HepG2 (cell line): Measurements from ENCODE around the gene ALG14. TPM values are rescaled to one million over a fixed set of nuclear protein-coding genes. Genes with fewer than 3 reads are reported as not detected.

Experiments used
- FOXM1 ChIP-seq: sonication (generic); formaldehyde crosslinking; IDR thresholded peaks from 2 replicates; pipeline ENCODE4 v1.5.0; 2020; ENCODE audit warnings: missing genetic modification reagents
- IRX3 ChIP-seq: sonication (generic); formaldehyde crosslinking; IDR thresholded peaks from 2 replicates; pipeline ENCODE4 v1.8.1; 2023; ENCODE audit warnings: mild to moderate bottlenecking, low read depth, missing genetic modification reagents, borderline replicate concordance
- KDM1A ChIP-seq: IDR thresholded peaks from 2 replicates; pipeline ENCODE4 v1.6.1; 2016; ENCODE audit warnings: missing compliant biosample characterization
- NAIF1 ChIP-seq: sonication (generic); formaldehyde crosslinking; IDR thresholded peaks from 2 replicates; pipeline ENCODE4 v1.5.0; 2020; ENCODE audit warnings: mild to moderate bottlenecking, missing genetic modification reagents, borderline replicate concordance
- NFE2L2 ChIP-seq: fragments of 150-350 bp; IDR thresholded peaks from 2 replicates; pipeline ENCODE4 v1.6.1; 2014; ENCODE audit warnings: low read length
- NRL ChIP-seq: sonication (generic); formaldehyde crosslinking; IDR thresholded peaks from 2 replicates; pipeline ENCODE4 v1.5.0; 2020; ENCODE audit warnings: missing genetic modification reagents, mild to moderate bottlenecking, moderate library complexity, borderline replicate concordance
- PITX1 ChIP-seq: sonication (generic); formaldehyde crosslinking; IDR thresholded peaks from 2 replicates; pipeline ENCODE4 v1.5.1; 2020; ENCODE audit warnings: mild to moderate bottlenecking, missing genetic modification reagents
- SAFB2 ChIP-seq: sonication (generic); formaldehyde crosslinking; IDR thresholded peaks from 2 replicates; pipeline ENCODE4 v1.5.1; 2020; ENCODE audit warnings: missing genetic modification reagents, low read depth, mild to moderate bottlenecking, borderline replicate concordance
- SRF ChIP-seq: IDR thresholded peaks from 2 replicates; pipeline ENCODE4 v1.6.1; 2011; ENCODE audit warnings: mild to moderate bottlenecking, low read depth, low read length, moderate library complexity
- ZFP62 ChIP-seq: sonication (generic); formaldehyde crosslinking; IDR thresholded peaks from 2 replicates; pipeline ENCODE4 v1.4.0; 2020; ENCODE audit warnings: missing genetic modification reagents
- ZNF24 ChIP-seq: fragments of 450-650 bp; IDR thresholded peaks from 2 replicates; pipeline ENCODE4 v1.6.1; 2017; ENCODE audit warnings: antibody characterized with exemption, mild to moderate bottlenecking
- ZNF547 ChIP-seq: sonication (generic); formaldehyde crosslinking; IDR thresholded peaks from 2 replicates; pipeline ENCODE4 v1.5.1; 2020; ENCODE audit warnings: mild to moderate bottlenecking, missing genetic modification reagents
- ZNF724P ChIP-seq: sonication (generic); formaldehyde crosslinking; IDR thresholded peaks from 2 replicates; pipeline ENCODE4 v1.8.0; 2022; ENCODE audit warnings: missing genetic modification reagents, borderline replicate concordance
- ZNF746 ChIP-seq: sonication (generic); formaldehyde crosslinking; IDR thresholded peaks from 2 replicates; pipeline ENCODE4 v1.8.0; 2022; ENCODE audit warnings: mild to moderate bottlenecking, missing genetic modification reagents
- ZNF776 ChIP-seq: sonication (generic); formaldehyde crosslinking; IDR thresholded peaks from 2 replicates; pipeline ENCODE4 v1.4.0; 2020; ENCODE audit warnings: mild to moderate bottlenecking, missing genetic modification reagents
- ZSCAN30 ChIP-seq: sonication (generic); formaldehyde crosslinking; IDR thresholded peaks from 2 replicates; pipeline ENCODE4 v1.5.0; 2020; ENCODE audit warnings: mild to moderate bottlenecking, missing genetic modification reagents
- polyA plus RNA-seq, 8 experiments: library from polyadenylated mRNA; depleted of rRNA in 3 of 8; stranded (reverse) in 7 of 8; unstranded in 1 of 8; fragments of >200 nt; fragmentation: Illumina TruSeq in 4 of 8; extraction: Trizol in 4 of 8; gene quantifications; 2 replicates each; pipeline versions ENCODE4 v1.2.1 to v1.2.3, GENCODE V29; 2011 to 2016; ENCODE audit warnings: low read depth in 4 of 8, missing spikeins in 1 of 8, mixed read lengths in 1 of 8; ENCODE audit not compliant: insufficient read depth in 1 of 8
- total RNA-seq, 5 experiments: library from RNA; depleted of rRNA; stranded (reverse); fragments of >200 nt; fragmentation: Illumina TruSeq; extraction: Trizol; gene quantifications; 2 replicates each; pipeline ENCODE4 v1.2.3, GENCODE V29; 2016; ENCODE audit warnings: low read depth in 1 of 5
- TF ChIP-seq, protein P1 (sequence below): sonication (generic); formaldehyde crosslinking; IDR thresholded peaks from 2 replicates; pipeline ENCODE4 v1.9.0; 2021; ENCODE audit warnings: missing genetic modification reagents, mild to moderate bottlenecking, borderline replicate concordance
- TF ChIP-seq, protein P2 (sequence below): conservative IDR thresholded peaks from 2 replicates; pipeline ENCODE4 v1.6.1; 2018; ENCODE audit warnings: missing genetic modification reagents
- TF ChIP-seq, protein P3 (sequence below): sonication (generic); formaldehyde crosslinking; IDR thresholded peaks from 2 replicates; pipeline ENCODE4 v1.4.0; 2020; ENCODE audit warnings: mild to moderate bottlenecking, missing genetic modification reagents, borderline replicate concordance
- TF ChIP-seq, protein P4 (sequence below): fragments of 450-650 bp; IDR thresholded peaks from 2 replicates; pipeline ENCODE4 v1.6.1; 2016
- TF ChIP-seq, protein P5 (sequence below): sonication (generic); formaldehyde crosslinking; IDR thresholded peaks from 2 replicates; pipeline ENCODE4 v1.8.0; 2022; ENCODE audit warnings: low read depth, missing genetic modification reagents

The ALG14 gene
- total and polyA plus RNA-seq, 2 of the 13 experiments (the other 11 are each of a cell fraction or from before 2014, with no cell fraction given): 4.5 to 12.7 TPM

DNA sequence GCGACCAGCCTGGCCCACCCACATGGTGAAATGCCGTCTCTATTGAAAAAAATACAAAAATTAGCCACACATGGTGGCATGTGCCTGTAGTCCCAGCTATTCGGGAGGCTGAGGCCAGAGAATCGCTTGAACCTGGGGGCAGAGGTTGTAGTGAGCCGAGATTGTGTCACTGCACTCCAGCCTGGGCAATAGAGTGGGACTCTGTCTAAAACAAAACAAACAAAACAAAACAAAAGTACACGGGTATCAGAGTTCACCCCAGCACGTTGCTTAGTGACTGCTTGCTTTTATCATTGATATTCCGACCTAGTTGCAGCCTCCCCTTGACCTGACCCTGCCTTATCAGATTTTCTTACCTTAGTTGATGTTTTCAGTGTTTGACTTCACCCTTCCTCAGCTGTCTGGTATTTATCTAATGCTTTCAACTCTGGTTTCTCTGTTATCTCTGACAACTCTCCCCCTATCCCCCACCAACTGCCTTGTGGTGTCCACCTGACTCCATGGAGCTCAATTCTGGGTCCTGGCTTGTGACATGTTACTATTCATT, 49.5 kb upstream of the ALG14 start (continued):
- TF ChIP-seq, protein P1, sequence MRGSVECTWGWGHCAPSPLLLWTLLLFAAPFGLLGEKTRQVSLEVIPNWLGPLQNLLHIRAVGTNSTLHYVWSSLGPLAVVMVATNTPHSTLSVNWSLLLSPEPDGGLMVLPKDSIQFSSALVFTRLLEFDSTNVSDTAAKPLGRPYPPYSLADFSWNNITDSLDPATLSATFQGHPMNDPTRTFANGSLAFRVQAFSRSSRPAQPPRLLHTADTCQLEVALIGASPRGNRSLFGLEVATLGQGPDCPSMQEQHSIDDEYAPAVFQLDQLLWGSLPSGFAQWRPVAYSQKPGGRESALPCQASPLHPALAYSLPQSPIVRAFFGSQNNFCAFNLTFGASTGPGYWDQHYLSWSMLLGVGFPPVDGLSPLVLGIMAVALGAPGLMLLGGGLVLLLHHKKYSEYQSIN (CRISPR knock-in tag): no peak
- peak; percentile 74; the same call in 1 of the 2 replicates for TF ChIP-seq IRX3
- TF ChIP-seq SRF: no peak
- TF ChIP-seq, protein P2, sequence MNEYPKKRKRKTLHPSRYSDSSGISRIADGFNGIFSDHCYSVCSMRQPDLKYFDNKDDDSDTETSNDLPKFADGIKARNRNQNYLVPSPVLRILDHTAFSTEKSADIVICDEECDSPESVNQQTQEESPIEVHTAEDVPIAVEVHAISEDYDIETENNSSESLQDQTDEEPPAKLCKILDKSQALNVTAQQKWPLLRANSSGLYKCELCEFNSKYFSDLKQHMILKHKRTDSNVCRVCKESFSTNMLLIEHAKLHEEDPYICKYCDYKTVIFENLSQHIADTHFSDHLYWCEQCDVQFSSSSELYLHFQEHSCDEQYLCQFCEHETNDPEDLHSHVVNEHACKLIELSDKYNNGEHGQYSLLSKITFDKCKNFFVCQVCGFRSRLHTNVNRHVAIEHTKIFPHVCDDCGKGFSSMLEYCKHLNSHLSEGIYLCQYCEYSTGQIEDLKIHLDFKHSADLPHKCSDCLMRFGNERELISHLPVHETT (CRISPR knock-in tag): no peak
- TF ChIP-seq ZNF776 (CRISPR knock-in tag): no peak
- TF ChIP-seq, protein P3, sequence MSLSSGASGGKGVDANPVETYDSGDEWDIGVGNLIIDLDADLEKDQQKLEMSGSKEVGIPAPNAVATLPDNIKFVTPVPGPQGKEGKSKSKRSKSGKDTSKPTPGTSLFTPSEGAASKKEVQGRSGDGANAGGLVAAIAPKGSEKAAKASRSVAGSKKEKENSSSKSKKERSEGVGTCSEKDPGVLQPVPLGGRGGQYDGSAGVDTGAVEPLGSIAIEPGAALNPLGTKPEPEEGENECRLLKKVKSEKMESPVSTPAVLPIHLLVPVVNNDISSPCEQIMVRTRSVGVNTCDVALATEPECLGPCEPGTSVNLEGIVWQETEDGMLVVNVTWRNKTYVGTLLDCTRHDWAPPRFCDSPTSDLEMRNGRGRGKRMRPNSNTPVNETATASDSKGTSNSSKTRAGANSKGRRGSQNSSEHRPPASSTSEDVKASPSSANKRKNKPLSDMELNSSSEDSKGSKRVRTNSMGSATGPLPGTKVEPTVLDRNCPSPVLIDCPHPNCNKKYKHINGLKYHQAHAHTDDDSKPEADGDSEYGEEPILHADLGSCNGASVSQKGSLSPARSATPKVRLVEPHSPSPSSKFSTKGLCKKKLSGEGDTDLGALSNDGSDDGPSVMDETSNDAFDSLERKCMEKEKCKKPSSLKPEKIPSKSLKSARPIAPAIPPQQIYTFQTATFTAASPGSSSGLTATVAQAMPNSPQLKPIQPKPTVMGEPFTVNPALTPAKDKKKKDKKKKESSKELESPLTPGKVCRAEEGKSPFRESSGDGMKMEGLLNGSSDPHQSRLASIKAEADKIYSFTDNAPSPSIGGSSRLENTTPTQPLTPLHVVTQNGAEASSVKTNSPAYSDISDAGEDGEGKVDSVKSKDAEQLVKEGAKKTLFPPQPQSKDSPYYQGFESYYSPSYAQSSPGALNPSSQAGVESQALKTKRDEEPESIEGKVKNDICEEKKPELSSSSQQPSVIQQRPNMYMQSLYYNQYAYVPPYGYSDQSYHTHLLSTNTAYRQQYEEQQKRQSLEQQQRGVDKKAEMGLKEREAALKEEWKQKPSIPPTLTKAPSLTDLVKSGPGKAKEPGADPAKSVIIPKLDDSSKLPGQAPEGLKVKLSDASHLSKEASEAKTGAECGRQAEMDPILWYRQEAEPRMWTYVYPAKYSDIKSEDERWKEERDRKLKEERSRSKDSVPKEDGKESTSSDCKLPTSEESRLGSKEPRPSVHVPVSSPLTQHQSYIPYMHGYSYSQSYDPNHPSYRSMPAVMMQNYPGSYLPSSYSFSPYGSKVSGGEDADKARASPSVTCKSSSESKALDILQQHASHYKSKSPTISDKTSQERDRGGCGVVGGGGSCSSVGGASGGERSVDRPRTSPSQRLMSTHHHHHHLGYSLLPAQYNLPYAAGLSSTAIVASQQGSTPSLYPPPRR (CRISPR knock-in tag): peak; percentile 99
- no peak for TF ChIP-seq ZSCAN30 (CRISPR knock-in tag)
- TF ChIP-seq ZNF24: no peak
- TF ChIP-seq NAIF1 (CRISPR knock-in tag): peak; percentile 70; the same call in 1 of the 2 replicates
- TF ChIP-seq ZFP62 (CRISPR knock-in tag): no peak
- TF ChIP-seq, protein P4, sequence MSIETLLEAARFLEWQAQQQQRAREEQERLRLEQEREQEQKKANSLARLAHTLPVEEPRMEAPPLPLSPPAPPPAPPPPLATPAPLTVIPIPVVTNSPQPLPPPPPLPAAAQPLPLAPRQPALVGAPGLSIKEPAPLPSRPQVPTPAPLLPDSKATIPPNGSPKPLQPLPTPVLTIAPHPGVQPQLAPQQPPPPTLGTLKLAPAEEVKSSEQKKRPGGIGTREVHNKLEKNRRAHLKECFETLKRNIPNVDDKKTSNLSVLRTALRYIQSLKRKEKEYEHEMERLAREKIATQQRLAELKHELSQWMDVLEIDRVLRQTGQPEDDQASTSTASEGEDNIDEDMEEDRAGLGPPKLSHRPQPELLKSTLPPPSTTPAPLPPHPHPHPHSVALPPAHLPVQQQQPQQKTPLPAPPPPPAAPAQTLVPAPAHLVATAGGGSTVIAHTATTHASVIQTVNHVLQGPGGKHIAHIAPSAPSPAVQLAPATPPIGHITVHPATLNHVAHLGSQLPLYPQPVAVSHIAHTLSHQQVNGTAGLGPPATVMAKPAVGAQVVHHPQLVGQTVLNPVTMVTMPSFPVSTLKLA: peak; percentile 66
- TF ChIP-seq NFE2L2: no peak
- TF ChIP-seq KDM1A (CRISPR knock-in tag): peak; percentile 96; the same call in 1 of the 2 replicates
- TF ChIP-seq ZNF724P: 0 out of 2 replicates have a peak, but pooled peaks have one; percentile 40
- TF ChIP-seq, protein P5, sequence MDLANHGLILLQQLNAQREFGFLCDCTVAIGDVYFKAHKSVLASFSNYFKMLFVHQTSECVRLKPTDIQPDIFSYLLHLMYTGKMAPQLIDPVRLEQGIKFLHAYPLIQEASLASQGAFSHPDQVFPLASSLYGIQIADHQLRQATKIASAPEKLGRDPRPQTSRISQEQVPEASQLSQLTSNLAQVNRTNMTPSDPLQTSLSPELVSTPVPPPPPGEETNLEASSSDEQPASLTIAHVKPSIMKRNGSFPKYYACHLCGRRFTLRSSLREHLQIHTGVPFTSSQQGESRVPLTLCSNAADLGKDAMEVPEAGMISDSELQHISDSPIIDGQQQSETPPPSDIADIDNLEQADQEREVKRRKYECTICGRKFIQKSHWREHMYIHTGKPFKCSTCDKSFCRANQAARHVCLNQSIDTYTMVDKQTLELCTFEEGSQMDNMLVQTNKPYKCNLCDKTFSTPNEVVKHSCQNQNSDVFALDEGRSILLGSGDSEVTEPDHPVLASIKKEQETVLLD (CRISPR knock-in tag): no peak
- peak; percentile 69; the same call in 1 of the 2 replicates for TF ChIP-seq SAFB2 (CRISPR knock-in tag)
- peak; percentile 94 for TF ChIP-seq PITX1 (CRISPR knock-in tag)
- TF ChIP-seq FOXM1 (CRISPR knock-in tag): no peak
- TF ChIP-seq ZNF547 (CRISPR knock-in tag): no peak
- no peak for TF ChIP-seq NRL
- TF ChIP-seq ZNF746 (CRISPR knock-in tag): peak; percentile 73
